GM12875 (cell line): ENCODE data around the gene ST3GAL3.

Experiments
- H3K4me3 ChIP-seq: one replicate; pipeline ENCODE4 v1.5.1; 2011; ENCODE audit warnings: low read depth, low read length, control low read depth
- CTCF ChIP-seq: IDR thresholded peaks from 2 replicates; pipeline ENCODE4 v1.5.1; 2011; ENCODE audit warnings: low read depth, mild to moderate bottlenecking, control low read depth, inconsistent platforms, low read length, moderate library complexity, borderline replicate concordance; ENCODE audit not compliant: insufficient read depth

Gene ST3GAL3

GRCh38 chr1:43699281-43699680 lies 8.1 kb upstream of the ST3GAL3 start:
- TF ChIP-seq CTCF, result no peak
- H3K4me3 ChIP-seq, result no peak overlapping the region

GRCh38 chr1:43703836-43704235 lies 3.5 kb upstream of the ST3GAL3 start:
- TF ChIP-seq CTCF, result no peak

GRCh38 chr1:43704838-43705237 lies 2.5 kb upstream of the ST3GAL3 start:
- H3K4me3 ChIP-seq, result no peak overlapping the region
- TF ChIP-seq CTCF, result 0 out of 2 replicates have a peak, but pooled peaks have one; percentile 27

More at GRCh38 chr1:43703836-43704235, 3.5 kb upstream of the ST3GAL3 start:
- no peak overlapping the region for H3K4me3 ChIP-seq

GRCh38 chr1:43705334-43705733 lies 2.0 kb upstream of the ST3GAL3 start:
- TF ChIP-seq CTCF, result no peak
- no peak overlapping the region for H3K4me3 ChIP-seq

- no peak for TF ChIP-seq CTCF
- H3K4me3 ChIP-seq, result peak overlapping the region; percentile 94
Measured at GRCh38 chr1:43705982-43706597, 1.2 kb upstream of the ST3GAL3 start.

- TF ChIP-seq CTCF, result no peak
- peak overlapping the region; percentile 94 for H3K4me3 ChIP-seq
Measured at GRCh38 chr1:43706598-43707189, 642 bp upstream of the ST3GAL3 start.

- peak overlapping the region; percentile 94 for H3K4me3 ChIP-seq
- no peak for TF ChIP-seq CTCF
Measured at GRCh38 chr1:43708002-43708410, 670 bp downstream of the ST3GAL3 start.
